Measurements from ENCODE around the gene SGCA. TPM values are rescaled to one million over a fixed set of nuclear protein-coding genes. Genes with fewer than 3 reads are reported as not detected.
A peak's percentile ranks its signal among the peaks of the same experiment; 100 is the strongest.

The SGCA gene
- total and polyA plus RNA-seq, 2 of the 13 experiments (the other 11 are each of a cell fraction or from before 2014, with no cell fraction given), result not detected

DNA sequence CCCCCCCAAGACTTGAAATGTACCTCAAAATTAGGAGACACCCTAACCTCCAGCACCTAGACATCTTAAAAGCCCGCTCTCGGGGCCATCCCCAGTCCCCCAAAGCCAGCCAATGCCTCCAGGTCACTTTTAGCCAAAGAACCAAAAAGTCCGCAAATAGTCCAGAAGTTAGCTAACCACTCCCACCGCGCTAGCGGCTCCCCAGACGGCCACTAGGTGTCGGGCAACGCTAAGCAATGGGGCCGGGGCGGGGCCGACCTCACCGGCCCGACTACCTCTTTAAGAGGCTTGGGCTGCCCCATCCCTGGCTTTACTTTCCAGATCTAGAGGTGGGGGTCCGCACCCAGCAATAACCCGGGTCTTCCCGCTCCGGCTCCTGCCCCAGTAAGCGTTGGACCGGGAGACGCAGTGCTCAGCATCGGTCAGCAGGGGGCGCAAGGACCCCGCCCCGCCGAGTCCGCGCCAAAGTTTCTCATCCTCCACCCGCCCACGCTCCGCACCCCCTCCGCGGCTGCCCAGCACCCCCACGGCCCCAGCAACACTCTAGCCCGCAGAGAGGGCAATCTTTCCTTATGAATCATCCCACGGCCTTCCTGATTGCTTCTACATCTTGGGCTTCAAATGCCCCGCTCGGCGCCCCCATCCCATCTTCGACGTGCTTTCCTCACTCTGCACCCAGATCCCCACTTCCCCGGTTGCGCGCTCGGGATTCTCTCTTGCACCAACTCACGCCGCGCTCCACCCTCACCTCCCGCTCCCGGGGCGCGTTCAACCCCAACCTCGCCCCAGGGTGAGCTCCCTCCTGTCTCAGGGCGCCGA lies 34.9 kb downstream of the SGCA start (continued):
- TF ChIP-seq, protein P1, sequence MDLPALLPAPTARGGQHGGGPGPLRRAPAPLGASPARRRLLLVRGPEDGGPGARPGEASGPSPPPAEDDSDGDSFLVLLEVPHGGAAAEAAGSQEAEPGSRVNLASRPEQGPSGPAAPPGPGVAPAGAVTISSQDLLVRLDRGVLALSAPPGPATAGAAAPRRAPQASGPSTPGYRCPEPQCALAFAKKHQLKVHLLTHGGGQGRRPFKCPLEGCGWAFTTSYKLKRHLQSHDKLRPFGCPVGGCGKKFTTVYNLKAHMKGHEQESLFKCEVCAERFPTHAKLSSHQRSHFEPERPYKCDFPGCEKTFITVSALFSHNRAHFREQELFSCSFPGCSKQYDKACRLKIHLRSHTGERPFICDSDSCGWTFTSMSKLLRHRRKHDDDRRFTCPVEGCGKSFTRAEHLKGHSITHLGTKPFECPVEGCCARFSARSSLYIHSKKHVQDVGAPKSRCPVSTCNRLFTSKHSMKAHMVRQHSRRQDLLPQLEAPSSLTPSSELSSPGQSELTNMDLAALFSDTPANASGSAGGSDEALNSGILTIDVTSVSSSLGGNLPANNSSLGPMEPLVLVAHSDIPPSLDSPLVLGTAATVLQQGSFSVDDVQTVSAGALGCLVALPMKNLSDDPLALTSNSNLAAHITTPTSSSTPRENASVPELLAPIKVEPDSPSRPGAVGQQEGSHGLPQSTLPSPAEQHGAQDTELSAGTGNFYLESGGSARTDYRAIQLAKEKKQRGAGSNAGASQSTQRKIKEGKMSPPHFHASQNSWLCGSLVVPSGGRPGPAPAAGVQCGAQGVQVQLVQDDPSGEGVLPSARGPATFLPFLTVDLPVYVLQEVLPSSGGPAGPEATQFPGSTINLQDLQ (CRISPR knock-in tag; IDR thresholded peaks at IDR 0.05), result no peak
- TF ChIP-seq ZNF354B (CRISPR knock-in tag; IDR thresholded peaks at IDR 0.05), result no peak
- TF ChIP-seq, protein P2, sequence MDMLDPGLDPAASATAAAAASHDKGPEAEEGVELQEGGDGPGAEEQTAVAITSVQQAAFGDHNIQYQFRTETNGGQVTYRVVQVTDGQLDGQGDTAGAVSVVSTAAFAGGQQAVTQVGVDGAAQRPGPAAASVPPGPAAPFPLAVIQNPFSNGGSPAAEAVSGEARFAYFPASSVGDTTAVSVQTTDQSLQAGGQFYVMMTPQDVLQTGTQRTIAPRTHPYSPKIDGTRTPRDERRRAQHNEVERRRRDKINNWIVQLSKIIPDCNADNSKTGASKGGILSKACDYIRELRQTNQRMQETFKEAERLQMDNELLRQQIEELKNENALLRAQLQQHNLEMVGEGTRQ (IDR thresholded peaks at IDR 0.05; ENCODE audit: low read depth, low read length), result no peak
- TF ChIP-seq, protein P2 (CRISPR knock-in tag; IDR thresholded peaks at IDR 0.05; ENCODE audit: borderline replicate concordance), result no peak
- TF ChIP-seq IRX3 (CRISPR knock-in tag; IDR thresholded peaks at IDR 0.05; ENCODE audit: borderline replicate concordance, low read depth), result 0 out of 2 replicates have a peak, but pooled peaks have one; percentile 70
- TF ChIP-seq RXRA (CRISPR knock-in tag; IDR thresholded peaks at IDR 0.05), result no peak; the same call in 1 of the 2 replicates
- no peak for TF ChIP-seq ZC3H13 (CRISPR knock-in tag; IDR thresholded peaks at IDR 0.05)
- TF ChIP-seq, protein P3, sequence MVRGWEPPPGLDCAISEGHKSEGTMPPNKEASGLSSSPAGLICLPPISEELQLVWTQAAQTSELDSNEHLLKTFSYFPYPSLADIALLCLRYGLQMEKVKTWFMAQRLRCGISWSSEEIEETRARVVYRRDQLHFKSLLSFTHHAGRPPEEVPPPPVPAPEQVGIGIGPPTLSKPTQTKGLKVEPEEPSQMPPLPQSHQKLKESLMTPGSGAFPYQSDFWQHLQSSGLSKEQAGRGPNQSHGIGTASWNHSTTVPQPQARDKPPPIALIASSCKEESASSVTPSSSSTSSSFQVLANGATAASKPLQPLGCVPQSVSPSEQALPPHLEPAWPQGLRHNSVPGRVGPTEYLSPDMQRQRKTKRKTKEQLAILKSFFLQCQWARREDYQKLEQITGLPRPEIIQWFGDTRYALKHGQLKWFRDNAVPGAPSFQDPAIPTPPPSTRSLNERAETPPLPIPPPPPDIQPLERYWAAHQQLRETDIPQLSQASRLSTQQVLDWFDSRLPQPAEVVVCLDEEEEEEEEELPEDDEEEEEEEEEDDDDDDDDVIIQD (CRISPR knock-in tag; IDR thresholded peaks at IDR 0.05; ENCODE audit: low read depth), result no peak
- TF ChIP-seq, protein P4, sequence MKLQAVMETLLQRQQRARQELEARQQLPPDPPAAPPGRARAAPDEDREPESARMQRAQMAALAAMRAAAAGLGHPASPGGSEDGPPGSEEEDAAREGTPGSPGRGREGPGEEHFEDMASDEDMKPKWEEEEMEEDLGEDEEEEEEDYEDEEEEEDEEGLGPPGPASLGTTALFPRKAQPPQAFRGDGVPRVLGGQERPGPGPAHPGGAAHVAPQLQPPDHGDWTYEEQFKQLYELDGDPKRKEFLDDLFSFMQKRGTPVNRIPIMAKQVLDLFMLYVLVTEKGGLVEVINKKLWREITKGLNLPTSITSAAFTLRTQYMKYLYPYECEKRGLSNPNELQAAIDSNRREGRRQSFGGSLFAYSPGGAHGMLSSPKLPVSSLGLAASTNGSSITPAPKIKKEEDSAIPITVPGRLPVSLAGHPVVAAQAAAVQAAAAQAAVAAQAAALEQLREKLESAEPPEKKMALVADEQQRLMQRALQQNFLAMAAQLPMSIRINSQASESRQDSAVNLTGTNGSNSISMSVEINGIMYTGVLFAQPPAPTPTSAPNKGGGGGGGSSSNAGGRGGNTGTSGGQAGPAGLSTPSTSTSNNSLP (IDR thresholded peaks at IDR 0.05; ENCODE audit: low read depth, low read length), result no peak
- peak; percentile 14; the same call in 1 of the 2 replicates for TF ChIP-seq HOXA3 (CRISPR knock-in tag; IDR thresholded peaks at IDR 0.05)
- no peak for TF ChIP-seq TRIM24 (CRISPR knock-in tag; IDR thresholded peaks at IDR 0.05)
- TF ChIP-seq ZNF136 (CRISPR knock-in tag; IDR thresholded peaks at IDR 0.05; ENCODE audit: low read depth), result no peak
- TF ChIP-seq, protein P5, sequence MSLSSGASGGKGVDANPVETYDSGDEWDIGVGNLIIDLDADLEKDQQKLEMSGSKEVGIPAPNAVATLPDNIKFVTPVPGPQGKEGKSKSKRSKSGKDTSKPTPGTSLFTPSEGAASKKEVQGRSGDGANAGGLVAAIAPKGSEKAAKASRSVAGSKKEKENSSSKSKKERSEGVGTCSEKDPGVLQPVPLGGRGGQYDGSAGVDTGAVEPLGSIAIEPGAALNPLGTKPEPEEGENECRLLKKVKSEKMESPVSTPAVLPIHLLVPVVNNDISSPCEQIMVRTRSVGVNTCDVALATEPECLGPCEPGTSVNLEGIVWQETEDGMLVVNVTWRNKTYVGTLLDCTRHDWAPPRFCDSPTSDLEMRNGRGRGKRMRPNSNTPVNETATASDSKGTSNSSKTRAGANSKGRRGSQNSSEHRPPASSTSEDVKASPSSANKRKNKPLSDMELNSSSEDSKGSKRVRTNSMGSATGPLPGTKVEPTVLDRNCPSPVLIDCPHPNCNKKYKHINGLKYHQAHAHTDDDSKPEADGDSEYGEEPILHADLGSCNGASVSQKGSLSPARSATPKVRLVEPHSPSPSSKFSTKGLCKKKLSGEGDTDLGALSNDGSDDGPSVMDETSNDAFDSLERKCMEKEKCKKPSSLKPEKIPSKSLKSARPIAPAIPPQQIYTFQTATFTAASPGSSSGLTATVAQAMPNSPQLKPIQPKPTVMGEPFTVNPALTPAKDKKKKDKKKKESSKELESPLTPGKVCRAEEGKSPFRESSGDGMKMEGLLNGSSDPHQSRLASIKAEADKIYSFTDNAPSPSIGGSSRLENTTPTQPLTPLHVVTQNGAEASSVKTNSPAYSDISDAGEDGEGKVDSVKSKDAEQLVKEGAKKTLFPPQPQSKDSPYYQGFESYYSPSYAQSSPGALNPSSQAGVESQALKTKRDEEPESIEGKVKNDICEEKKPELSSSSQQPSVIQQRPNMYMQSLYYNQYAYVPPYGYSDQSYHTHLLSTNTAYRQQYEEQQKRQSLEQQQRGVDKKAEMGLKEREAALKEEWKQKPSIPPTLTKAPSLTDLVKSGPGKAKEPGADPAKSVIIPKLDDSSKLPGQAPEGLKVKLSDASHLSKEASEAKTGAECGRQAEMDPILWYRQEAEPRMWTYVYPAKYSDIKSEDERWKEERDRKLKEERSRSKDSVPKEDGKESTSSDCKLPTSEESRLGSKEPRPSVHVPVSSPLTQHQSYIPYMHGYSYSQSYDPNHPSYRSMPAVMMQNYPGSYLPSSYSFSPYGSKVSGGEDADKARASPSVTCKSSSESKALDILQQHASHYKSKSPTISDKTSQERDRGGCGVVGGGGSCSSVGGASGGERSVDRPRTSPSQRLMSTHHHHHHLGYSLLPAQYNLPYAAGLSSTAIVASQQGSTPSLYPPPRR (CRISPR knock-in tag; IDR thresholded peaks at IDR 0.05; ENCODE audit: borderline replicate concordance), result no peak
- TF ChIP-seq ZNF260 (CRISPR knock-in tag; IDR thresholded peaks at IDR 0.05; ENCODE audit: borderline replicate concordance, low read depth), result no peak
